A549 (cell line): ENCODE data around the gene MEAK7.

Experiments used
- BCL3 ChIP-seq: fragments of >200 bp; sonication (Bioruptor Twin); formaldehyde crosslinking; IDR thresholded peaks from 3 replicates; pipeline ENCODE4 v1.6.1; 2016
- CTCF ChIP-seq: fragments of >200 bp; sonication (Bioruptor Twin); formaldehyde crosslinking; IDR thresholded peaks from 3 replicates; pipeline ENCODE4 v1.5.1; 2016
- EP300 ChIP-seq, 2 experiments: fragments of >200 bp; sonication (Bioruptor Twin); formaldehyde crosslinking; IDR thresholded peaks; 2 replicates in 1 of 2; 3 replicates in 1 of 2; pipeline ENCODE4 v1.6.1; 2016 to 2017
- KDM1A ChIP-seq: fragments of 200-600 bp; sonication (generic); IDR thresholded peaks from 2 replicates; pipeline ENCODE4 v1.6.1; 2016; ENCODE audit warnings: low read depth, mild to moderate bottlenecking
- MAFK ChIP-seq: fragments of 450-650 bp; IDR thresholded peaks from 2 replicates; pipeline ENCODE4 v1.6.1; 2014; ENCODE audit not compliant: partially characterized antibody
- POLR2A ChIP-seq: IDR thresholded peaks from 2 replicates; pipeline ENCODE4 v1.6.1; 2012; ENCODE audit warnings: mild to moderate bottlenecking, low read length
- POLR2AphosphoS2 ChIP-seq: conservative IDR thresholded peaks from 2 replicates; pipeline ENCODE4 v1.6.1; 2012; ENCODE audit warnings: low read length, improper control_type of control experiment, inconsistent platforms
- REST ChIP-seq: fragments of 200-600 bp; sonication (generic); IDR thresholded peaks from 2 replicates; pipeline ENCODE4 v1.6.1; 2016; ENCODE audit warnings: antibody characterized with exemption, mild to moderate bottlenecking, moderate library complexity

GRCh38 chr16:84541999-84542817 is 37.7 kb upstream of the MEAK7 start:
- no peak for TF ChIP-seq MAFK
- no peak for TF ChIP-seq CTCF
- no peak for TF ChIP-seq POLR2A
- TF ChIP-seq BCL3, result no peak
- no peak for TF ChIP-seq POLR2AphosphoS2
- no peak for TF ChIP-seq KDM1A
- no peak for TF ChIP-seq REST
- TF ChIP-seq EP300 (IDR thresholded peaks at IDR 0.05), result no peak
